Activated CD4-positive, CD25-positive, alpha-beta regulatory T cell treated with anti-CD3 and anti-CD28 coated beads, Interleukin-2, amount 50 U/mL, for 16 hours (primary cell): ENCODE results near the gene ARL3.
"Not testable (repeated sequence)": the region's sequence is repeated elsewhere in the genome, so short reads cannot be mapped to it uniquely, and the experiment has no call there.

ENCODE experiments used
- DNase-seq: peaks from one replicate; pipeline ENCODE4 v3.0.0-alpha.2; 2020; ENCODE audit warnings: low read depth, low spot score

ARL3 gene

GRCh38 chr10:102673236-102673818 is 40.9 kb downstream of the ARL3 start:
- DNase-seq: no peak

GRCh38 chr10:102670871-102671434 is 43.2 kb downstream of the ARL3 start:
- no peak for DNase-seq

GRCh38 chr10:102670065-102670670 is 44.0 kb downstream of the ARL3 start:
- DNase-seq: no peak

GRCh38 chr10:102669206-102670064 is 44.8 kb downstream of the ARL3 start:
- DNase-seq: no peak

GRCh38 chr10:102668326-102669107 is 45.7 kb downstream of the ARL3 start:
- DNase-seq: no peak

- not testable (repeated sequence) for DNase-seq
Observed at GRCh38 chr10:102667411-102667810, 46.8 kb downstream of the ARL3 start.

GRCh38 chr10:102665904-102666509 is 48.2 kb downstream of the ARL3 start:
- DNase-seq: no peak

- no peak for DNase-seq
Observed at GRCh38 chr10:102661658-102662028, 52.6 kb downstream of the ARL3 start.

GRCh38 chr10:102660888-102661657 is 53.1 kb downstream of the ARL3 start:
- DNase-seq: no peak

GRCh38 chr10:102658802-102659201 is 55.4 kb downstream of the ARL3 start:
- no peak for DNase-seq

- no peak for DNase-seq
Observed at GRCh38 chr10:102657984-102658724, 56.0 kb downstream of the ARL3 start.

- DNase-seq: no peak
Observed at GRCh38 chr10:102657451-102657850, 56.7 kb downstream of the ARL3 start.

- DNase-seq: no peak
Observed at GRCh38 chr10:102656791-102657371, 57.3 kb downstream of the ARL3 start.

- DNase-seq: no peak
Observed at GRCh38 chr10:102656026-102656425, 58.2 kb downstream of the ARL3 start.

- no peak for DNase-seq
Observed at GRCh38 chr10:102654969-102655368, 59.2 kb downstream of the ARL3 start.

- no peak for DNase-seq
Observed at GRCh38 chr10:102654566-102654965, 59.6 kb downstream of the ARL3 start.

GRCh38 chr10:102653060-102653459 is 61.1 kb downstream of the ARL3 start:
- no peak for DNase-seq

- DNase-seq: no peak
Observed at GRCh38 chr10:102652170-102652916, 61.9 kb downstream of the ARL3 start.
